K562 treated with DMSO at 1 percent for 48 hours (cell line): Measurements from ENCODE around the gene ZBTB8OS. TPM values are rescaled to one million over a fixed set of nuclear protein-coding genes. Genes with fewer than 3 reads are reported as not detected.

ENCODE experiments used
- total RNA-seq: library from RNA; unstranded; fragments of 300-600 nt; gene quantifications from 2 replicates; pipeline ENCODE4 v1.2.3, GENCODE V29; 2022; ENCODE audit warnings: low replicate concordance; ENCODE audit errors: extremely low read depth

The ZBTB8OS gene
- not detected in 2 replicates for total RNA-seq

GRCh38 chr1:32650248-32650751 is at the start of gene ZBTB8OS:
Gene ZBTB8OS, minus strand, starts transcription at chr1:32650550. Its CDS starts 21 bp downstream, at chr1:32650529.

GRCh38 chr1:32650752-32651460 is 556 bp upstream of the ZBTB8OS start, which contains the start of gene RBBP4:
Gene RBBP4, plus strand, starts transcription at chr1:32651208. Its CDS starts 99 bp downstream, at chr1:32651307.

Other genes starting within 250 kb of the ZBTB8OS start
- gene ZBTB8B, start 185.5 kb downstream of the ZBTB8OS start, total RNA-seq: not detected in 2 replicates
- not detected in 2 replicates for gene ZBTB8A, start 111.1 kb downstream of the ZBTB8OS start, total RNA-seq
- not detected in 2 replicates for gene RBBP4, start 658 bp upstream of the ZBTB8OS start, total RNA-seq
- gene SYNC, start 52.2 kb upstream of the ZBTB8OS start, total RNA-seq: not detected in 2 replicates
- 1,215 TPM in 1 of 2 replicates, not detected in the other for gene YARS1, start 166.8 kb upstream of the ZBTB8OS start, total RNA-seq
- gene S100PBP, start 167.1 kb upstream of the ZBTB8OS start, total RNA-seq: not detected in 2 replicates
- not detected in 2 replicates for gene FNDC5, start 220.4 kb upstream of the ZBTB8OS start, total RNA-seq
- not detected in 2 replicates for gene HPCA, start 235.9 kb upstream of the ZBTB8OS start, total RNA-seq